GM23248 (cell line): Measurements from ENCODE around the gene ALDH1L1.

Source experiments
- EZH2 ChIP-seq: fragments of 200-600 bp; sonication (generic); IDR thresholded peaks from 2 replicates; pipeline ENCODE4 v1.6.1; 2018; ENCODE audit warnings: antibody characterized with exemption, mild to moderate bottlenecking; ENCODE audit not compliant: insufficient read depth, poor library complexity, severe bottlenecking
- EZH2phosphoT487 ChIP-seq: fragments of 200-600 bp; sonication (generic); IDR thresholded peaks from 2 replicates; pipeline ENCODE4 v1.6.1; 2018; ENCODE audit warnings: antibody characterized with exemption, moderate library complexity, mild to moderate bottlenecking, low read depth; ENCODE audit not compliant: insufficient read depth

GRCh38 chr3:126125781-126126251 is 54.6 kb downstream of the ALDH1L1 start:
- no peak for TF ChIP-seq EZH2
- TF ChIP-seq EZH2phosphoT487: no peak
